Hindlimb muscle (tissue), 1 donor: ENCODE measurements around the gene RIMBP3B. TPM values are rescaled to one million over a fixed set of nuclear protein-coding genes. Genes with fewer than 3 reads are reported as not detected.
"Not testable (repeated sequence)": the region's sequence is repeated elsewhere in the genome, so short reads cannot be mapped to it uniquely, and the experiment has no call there.

ENCODE experiments used
- DNase-seq: peaks from one replicate; pipeline ENCODE4 v3.0.0-alpha.2; 2013
- polyA plus RNA-seq: library from polyadenylated mRNA; unstranded; fragments of 120-200 nt; gene quantifications from one replicate; pipeline ENCODE4 v1.2.1, GENCODE V29; 2013; ENCODE audit not compliant: insufficient read length

The RIMBP3B gene
- polyA plus RNA-seq, 1 donor: not detected

DNA sequence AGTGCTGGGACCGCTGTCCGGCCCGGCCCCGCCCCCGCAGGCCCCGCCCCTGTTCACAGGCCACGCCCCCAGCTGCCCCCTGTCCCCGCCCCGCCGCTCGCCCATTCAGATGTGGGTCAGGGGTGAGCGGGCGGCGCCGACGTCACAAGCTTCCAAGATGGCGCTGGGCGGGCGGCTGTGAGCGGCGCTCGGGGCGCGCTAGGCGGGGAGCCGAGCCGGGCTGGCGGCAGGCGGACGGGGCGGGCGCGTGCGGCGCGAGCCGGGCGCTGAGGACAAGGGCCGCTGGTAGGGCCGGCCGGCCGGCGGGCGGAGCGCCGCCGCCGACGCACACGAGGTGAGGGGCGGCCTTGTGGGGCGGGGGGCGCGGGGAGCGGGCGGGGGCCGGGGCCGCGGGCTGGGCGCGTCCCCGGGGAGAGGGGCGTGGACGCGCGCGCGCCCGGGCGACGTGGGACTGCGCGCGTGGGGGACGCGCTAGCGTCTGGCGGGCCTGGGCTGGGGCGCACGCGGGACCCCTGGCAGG, 33.7 kb downstream of the RIMBP3B start, which contains the start of gene HIC2:
Gene HIC2, plus strand, starts transcription at position 145 of the 520 bp plus-strand sequence. CDS start 25,461 bp downstream, outside the sequence.
- not testable (repeated sequence) for DNase-seq

DNA sequence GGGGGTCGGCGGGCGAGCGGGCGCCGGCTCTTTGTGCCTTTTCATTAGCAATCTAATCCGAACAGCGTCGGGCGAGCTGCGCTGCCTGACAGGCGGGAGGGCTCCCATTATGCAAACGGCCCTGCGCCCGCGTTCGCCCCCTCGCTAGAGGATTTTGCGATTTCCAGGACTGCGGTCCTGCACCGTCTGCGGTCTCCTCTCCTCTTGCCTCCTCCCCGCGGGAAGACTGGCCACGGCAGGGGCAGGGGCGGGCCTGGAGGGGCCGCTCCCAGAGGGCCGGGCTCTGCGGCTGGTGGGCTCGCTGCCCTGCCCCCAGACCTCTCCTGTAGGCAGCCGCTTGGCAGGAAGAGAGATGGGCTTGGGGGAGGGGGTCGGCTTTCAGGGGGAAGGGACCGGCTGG, 34.3 kb downstream of the RIMBP3B start:
- not testable (repeated sequence) for DNase-seq

DNA sequence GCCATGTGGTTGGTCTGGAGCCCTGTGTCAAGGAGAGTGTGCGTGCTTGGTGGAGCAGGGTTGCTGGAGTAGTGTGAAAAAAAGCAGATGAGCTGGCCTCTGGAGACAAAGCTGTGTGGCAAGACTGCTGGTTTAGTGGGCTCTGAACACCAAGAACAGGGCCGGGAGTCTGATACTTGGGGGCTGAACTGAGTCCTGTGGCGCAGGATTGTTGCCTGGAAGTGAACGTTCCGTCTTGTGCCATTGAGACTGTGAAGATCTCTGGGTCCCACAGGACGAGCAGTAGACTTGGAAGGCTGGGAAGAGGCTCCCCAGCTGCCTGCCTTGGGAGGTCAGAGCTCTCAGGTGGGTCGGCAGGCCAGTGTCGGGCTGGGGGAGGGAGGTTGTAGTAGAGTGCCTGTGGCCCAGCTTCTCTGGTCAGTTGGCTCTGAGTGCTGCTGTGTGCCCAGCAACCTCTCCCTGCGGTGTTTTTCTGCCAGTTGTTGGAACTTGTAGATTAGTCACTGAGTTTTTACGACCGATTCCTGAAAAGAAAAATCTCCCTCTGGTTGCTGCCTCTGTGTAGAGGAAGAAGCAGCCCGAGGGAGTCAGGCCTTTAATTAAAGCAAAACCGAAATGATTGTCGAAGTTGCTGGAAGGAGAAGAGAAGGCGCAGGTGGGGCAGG, 35.6 kb downstream of the RIMBP3B start:
- DNase-seq: not testable (repeated sequence)

DNA sequence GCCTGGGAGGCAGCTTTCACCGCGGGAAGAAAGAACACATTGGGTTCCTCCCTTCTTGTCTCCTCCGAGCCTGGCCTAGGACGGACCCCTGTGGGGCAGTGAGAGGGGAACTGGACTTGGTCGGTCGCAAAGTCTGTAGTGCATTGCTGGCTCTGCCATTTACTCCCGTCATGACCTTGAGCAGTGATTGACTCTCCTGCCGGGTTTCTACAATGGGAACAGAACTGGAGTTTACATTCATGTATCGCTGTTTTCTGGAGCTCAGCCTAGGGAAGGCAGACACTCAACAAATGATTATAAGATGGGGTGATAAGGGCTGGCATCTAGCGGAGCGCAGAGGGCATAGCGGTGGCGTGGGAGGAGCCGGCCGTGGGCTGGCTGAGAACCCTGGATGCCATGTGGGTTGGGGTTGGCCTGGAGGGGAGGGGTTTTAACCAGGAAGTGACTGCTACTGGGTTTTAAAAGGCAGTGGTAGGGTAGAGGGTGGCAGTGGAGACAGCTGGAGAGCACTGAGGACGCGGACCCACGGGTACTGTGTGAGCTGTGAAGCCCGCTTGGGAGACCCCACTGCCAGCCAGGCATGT, 36.7 kb downstream of the RIMBP3B start:
- not testable (repeated sequence) for DNase-seq

DNA sequence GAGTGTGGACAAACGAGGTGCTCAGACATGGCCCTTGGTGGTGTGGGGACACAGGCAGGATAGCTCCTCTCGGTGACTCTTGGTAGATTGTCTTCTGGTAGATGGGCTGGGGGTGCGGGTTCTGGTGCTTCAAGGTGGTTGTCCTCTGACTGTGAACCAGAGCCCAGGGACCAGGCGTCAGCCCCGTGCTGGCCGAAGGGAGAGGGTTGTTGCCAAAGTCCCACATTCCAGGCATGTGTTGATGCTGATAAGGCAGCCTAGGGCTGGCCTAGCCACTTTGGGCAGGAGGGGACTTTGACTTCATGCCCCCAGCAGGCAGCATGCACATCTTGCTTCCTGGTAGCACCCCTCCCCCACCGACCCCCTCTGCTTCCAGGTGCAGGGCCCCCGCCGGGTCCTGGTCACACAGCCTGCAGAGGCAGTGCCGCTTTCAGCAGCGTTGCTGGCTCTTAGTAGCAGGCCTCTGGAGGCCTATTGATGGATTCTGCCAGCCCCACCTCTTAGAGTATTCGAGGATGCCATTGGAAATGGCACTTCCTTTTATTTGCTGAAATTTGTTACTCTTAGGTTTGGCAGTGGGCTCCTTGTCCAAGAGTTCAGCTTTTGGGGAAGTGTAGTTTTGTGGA, 40.6 kb downstream of the RIMBP3B start:
- DNase-seq: not testable (repeated sequence)

DNA sequence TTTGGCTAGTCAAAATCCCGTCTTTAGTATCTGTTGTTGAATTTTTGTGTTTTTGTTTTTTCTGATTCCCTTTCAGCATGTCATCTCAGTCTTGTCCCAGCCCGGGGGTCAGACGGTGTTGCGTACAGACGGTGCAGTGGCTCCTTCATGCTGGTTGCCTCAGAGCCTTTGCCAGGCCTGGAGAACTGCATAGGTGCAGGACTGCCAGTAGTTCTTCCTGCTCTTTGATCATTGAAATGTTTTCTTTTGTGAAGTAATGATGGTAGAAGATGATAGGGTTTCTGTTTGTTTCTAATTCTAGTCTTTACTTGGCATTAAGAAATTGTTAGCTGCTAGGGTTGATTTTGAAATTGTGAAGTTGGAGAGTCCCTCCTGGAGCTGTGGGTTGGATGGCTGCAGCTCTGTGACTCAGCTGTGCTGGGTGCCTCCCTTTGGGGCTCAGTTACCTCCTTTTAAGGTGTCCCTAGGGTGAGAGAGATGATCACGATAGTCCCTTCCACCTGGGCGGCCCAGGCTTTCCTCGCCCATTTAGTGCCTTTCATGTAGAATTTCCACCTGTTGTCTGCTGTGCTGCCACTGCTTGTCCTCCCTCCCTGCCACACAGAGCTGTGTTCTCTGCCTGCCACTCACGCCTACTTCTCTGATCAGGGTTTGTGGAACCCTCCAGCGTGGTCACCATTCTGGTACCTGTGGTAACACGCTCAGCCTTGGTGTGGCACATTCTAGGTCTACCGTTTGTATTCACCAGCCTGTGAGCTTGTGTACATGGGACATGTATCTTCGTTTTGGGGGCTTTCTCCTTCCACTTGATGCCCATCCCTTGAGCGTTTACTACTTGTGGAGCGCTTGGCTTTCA, 51.1 kb downstream of the RIMBP3B start:
- not testable (repeated sequence) for DNase-seq

DNA sequence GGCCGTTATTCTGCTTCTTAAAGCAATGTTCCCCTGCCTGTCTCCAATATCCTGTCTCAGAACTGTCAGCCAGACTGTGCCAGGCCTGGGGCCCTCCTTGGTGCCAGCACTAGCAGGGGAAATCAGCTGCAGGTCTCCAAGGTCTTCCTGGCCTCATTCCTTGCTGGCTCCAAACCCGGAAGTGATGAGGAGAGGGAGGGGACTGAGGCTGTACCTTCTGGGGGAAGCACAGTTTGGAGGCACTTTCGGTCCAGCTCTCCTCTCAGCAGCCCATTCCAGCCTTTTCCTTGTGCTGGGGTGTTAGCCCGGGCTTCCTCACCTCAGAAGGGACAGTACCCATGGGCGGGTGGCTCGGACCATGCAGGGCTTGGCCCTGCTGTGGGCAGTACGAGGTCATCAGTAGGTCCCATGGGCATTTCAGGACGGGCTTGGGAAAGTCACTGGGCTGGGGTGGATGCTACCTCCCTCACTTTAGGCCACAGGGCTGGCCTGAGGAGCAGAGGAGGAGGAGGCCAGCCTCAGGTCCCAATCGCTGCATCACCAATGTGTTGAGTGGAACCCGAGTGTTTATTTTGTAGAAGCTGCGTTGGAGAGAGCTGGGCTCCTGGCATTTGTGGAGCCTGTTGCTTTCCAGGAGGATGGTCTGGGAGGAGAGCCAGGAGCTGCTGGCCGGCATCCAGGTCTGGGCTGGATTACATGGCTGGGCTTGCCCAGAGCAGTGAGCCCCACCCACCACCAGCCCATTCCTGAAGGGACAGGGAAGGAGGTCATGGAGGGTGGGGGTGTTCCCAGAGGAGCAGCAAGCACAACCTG, 52.7 kb downstream of the RIMBP3B start:
- not testable (repeated sequence) for DNase-seq

DNA sequence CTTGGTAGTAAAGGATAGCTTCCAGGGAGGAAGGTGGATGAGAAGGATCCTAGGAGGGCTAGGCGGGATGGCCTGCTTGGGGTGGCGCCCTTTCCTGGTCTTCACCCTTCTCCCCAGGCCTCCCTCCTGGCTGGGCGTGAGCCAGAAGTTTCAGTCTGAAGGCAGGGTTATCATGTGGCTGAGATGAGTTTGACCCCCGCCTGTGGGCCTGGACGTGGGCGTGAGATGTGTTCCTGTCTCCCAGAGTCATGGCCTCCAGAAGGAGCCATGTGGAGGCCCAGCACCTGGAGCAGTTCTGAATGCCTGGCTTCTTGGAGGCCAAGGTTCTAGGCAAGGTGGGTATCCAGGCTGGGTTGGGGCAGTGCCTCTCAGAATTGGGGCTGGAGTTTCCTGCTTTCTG, 54.5 kb downstream of the RIMBP3B start:
- not testable (repeated sequence) for DNase-seq

Other genes with a start within 250 kb of the RIMBP3B start
- gene HIC2, start 33.6 kb downstream of the RIMBP3B start, polyA plus RNA-seq: 5.6 TPM
- gene TMEM191C, start 83.6 kb downstream of the RIMBP3B start, polyA plus RNA-seq: 0.59 TPM
- 0.41 TPM for gene RIMBP3C, start 167.7 kb downstream of the RIMBP3B start, polyA plus RNA-seq
- gene UBE2L3, start 184.0 kb downstream of the RIMBP3B start, polyA plus RNA-seq: 40.5 TPM
- 4.1 TPM for gene YDJC, start 246.3 kb downstream of the RIMBP3B start, polyA plus RNA-seq
- 0.45 TPM for gene CCDC116, start 249.0 kb downstream of the RIMBP3B start, polyA plus RNA-seq